IPS-18c (cell line): Measurements from ENCODE around the gene ANKRD55.
"Not testable (repeated sequence)": the region's sequence is repeated elsewhere in the genome, so short reads cannot be mapped to it uniquely, and the experiment has no call there.

ENCODE experiments used
- H3K4me3 ChIP-seq: 2 replicates; pipeline ENCODE4 v1.7.0; 2013; ENCODE audit warnings: low read depth, mild to moderate bottlenecking, low read length, moderate library complexity; ENCODE audit not compliant: insufficient read depth
- H3K9me3 ChIP-seq: one replicate; pipeline ENCODE4 v1.6.1; 2013; ENCODE audit warnings: mild to moderate bottlenecking, low read length, moderate library complexity; ENCODE audit not compliant: control insufficient read depth, insufficient read depth

ANKRD55 gene

DNA sequence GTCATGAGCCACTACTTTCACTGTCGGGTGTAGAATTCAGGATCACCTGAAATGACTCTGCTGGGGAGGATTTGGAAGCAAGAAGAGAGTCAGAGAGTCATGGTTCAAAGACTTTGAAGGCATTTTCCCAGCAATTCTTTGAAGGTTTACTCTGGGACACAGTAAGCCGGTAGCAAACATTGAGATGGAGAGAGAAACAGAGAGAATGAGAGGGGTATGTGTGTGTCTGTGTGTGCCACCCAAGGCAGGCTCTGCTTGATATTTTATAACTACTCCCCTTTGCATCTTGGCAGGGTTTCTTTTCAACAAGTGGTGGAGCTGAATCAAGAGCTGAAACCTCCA lies 89.8 kb downstream of the ANKRD55 start:
- no peak overlapping the region for H3K4me3 ChIP-seq

DNA sequence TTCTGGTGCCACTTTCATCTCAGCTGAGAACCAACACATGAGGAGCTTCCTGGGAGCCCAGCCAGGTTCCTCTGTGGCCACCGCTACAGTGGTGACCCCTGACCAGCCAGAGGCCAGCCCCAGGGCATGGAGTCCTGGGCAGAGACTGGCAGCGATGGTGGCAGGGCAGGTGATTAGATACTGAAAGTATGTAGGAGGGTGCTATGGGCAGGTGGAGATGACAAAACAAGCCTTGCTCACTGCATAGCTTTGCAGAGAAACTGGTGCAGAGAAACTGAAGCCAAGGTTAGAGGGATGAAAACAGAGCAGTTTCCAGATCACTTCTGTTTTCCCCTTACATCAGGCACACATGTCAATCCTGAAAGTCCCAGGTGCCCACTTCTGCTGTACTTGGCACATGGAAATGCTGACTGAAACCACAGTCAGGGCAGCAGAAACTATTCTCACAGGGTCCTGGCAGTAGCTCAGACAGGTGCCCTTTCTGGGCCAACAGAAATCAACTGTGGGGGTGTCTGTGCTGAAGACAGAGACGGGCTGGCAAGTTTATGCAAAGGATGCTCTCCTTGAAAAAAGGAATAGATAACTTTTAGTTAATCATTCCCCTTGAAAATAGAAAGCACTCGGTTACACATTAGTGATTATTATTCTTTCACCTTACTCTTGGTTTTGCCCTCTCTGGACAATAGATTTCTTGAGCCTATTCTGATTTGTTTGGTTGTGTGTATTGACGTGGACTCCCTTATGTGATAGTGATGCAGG lies 90.3 kb downstream of the ANKRD55 start:
- Histone ChIP-seq H3K4me3 (no peak overlapping the region), H3K9me3 (no peaks in the 10 kb centered on the region)

More for the DNA sequence above, 89.8 kb downstream of the ANKRD55 start:
- no peaks in the 10 kb centered on the region for H3K9me3 ChIP-seq

DNA sequence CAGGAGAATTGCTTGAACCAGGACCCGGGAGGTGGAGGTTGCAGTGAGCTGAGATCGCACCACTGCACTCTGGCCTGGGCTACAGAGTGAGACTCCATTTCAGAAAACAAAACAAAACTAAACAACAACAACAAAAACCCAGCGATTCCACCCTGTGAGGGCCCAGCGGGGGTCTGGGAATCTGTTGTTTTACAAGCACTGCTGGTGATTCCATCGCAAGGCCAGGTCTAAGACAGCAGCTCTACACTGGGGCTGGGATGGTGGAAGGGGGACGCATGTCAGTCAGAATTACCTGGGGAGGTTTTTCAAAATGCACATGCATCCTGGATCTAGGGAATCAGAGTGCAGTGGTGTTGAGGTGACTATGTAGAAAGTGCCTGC lies 90.9 kb downstream of the ANKRD55 start:
- Histone ChIP-seq H3K9me3 (no peaks in the 10 kb centered on the region), H3K4me3 (no peak overlapping the region)

DNA sequence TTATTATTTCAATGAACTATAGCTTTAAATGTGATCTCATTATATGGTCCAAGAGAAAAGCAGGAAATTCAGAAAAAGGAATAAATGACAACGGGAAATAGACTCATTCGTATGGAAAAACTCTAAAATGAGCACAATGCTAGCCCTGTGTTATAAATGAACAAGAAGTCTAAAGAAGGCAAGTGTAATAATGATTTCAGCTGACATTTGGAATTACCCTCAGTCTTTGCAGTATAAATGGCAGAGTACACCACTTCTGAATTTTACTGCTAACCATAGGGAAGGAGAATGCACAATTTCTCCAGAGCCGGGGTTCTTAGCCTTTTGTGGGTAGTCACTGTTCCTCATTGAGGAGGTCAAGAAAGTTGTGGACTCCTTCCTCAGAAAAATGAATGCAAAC lies 93.1 kb downstream of the ANKRD55 start:
- Histone ChIP-seq H3K4me3 (no peak overlapping the region), H3K9me3 (no peaks in the 10 kb centered on the region)

DNA sequence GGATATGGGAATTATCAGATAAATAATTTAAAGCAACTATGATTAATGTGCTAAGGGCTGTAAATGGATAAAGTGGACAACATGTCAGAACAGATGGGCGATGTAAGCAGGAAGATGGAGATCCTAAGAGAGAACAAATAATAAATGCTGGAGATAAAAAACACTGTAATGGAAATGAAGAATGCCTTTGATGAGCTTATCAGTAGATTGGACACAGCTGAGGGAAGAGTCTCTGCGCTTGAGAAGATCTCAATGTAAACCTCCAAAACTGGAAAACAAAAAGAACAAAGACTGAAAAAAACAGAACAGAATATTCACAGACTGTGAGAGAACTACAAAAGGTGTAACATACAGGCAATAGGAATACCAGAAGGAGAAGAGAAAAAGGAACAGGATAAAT lies 102.5 kb downstream of the ANKRD55 start:
- H3K9me3 ChIP-seq, result no peaks in the 10 kb centered on the region
- no peak overlapping the region for H3K4me3 ChIP-seq

DNA sequence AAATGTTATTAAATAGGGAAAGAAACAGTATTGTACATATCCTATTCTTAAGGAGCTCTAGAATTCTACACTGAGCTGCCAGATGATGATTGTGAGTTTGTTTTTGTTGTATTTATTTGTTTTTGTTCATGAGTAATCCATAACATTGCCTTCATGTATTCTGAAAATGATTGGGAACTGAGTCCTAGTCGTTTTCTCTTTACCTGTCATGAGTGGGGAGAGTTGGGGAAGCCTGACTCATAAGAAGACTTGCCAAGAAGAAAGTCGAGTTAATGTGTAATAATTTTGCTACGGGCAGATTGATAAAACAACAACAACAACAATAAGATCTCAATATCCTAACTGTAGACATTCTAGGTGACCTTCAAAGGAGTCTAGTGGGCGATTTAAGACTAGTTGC lies 103.8 kb downstream of the ANKRD55 start:
- Histone ChIP-seq H3K4me3 (no peak overlapping the region), H3K9me3 (no peaks in the 10 kb centered on the region)

DNA sequence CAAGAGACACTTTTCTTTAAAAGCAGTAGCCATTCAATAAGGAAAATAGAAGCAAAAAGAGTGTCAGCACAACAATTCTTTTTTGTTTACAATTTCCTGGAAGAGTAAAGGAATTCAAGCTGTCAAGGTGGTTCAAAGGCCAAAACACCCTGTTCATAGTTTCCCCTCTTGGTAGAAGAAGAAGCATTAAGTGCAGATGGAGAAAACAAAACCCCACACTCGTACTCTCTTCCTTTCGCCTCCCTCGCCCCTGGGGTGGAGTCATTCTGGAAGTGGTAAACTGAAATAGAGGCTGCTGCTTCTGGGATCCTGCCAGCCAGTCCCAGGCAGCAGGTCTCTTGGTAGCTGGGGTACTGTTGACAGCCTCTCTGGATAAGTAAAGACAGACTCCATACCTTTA lies 105.0 kb downstream of the ANKRD55 start:
- Histone ChIP-seq H3K9me3 (no peaks in the 10 kb centered on the region), H3K4me3 (no peak overlapping the region)

DNA sequence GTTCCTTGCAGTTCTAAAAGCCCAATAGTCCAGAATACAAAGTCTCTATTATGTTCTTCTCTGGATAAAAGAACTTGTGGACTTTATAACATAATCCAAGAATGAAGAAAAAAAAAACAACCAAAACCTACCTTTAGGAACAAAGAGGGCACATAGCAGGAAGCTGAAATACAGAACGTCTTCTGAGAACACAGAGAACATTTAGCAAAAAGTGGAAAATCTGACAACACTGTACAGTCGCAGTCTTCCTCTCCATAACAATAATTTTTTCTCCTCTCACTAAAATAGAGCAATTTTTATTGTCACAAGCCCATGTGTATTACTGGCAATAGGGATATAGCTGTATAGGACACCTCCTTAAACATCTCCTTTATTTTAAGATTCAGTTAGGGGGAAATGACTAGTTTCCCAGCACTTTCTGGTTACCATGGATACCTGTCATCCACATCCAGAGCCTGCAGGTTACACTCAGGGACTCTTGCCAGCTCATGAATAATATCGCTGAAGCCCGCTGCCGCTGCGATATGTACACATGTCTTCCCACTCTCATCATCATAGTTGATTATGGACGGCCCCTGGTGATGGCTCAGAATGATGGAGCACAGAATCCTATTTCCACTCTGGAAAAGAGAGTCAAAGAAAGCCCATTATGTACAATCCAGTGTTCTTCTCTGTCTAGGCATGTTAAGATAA lies 106.5 kb downstream of the ANKRD55 start:
- H3K4me3 ChIP-seq, result no peak overlapping the region
- H3K9me3 ChIP-seq, result no peaks in the 10 kb centered on the region

DNA sequence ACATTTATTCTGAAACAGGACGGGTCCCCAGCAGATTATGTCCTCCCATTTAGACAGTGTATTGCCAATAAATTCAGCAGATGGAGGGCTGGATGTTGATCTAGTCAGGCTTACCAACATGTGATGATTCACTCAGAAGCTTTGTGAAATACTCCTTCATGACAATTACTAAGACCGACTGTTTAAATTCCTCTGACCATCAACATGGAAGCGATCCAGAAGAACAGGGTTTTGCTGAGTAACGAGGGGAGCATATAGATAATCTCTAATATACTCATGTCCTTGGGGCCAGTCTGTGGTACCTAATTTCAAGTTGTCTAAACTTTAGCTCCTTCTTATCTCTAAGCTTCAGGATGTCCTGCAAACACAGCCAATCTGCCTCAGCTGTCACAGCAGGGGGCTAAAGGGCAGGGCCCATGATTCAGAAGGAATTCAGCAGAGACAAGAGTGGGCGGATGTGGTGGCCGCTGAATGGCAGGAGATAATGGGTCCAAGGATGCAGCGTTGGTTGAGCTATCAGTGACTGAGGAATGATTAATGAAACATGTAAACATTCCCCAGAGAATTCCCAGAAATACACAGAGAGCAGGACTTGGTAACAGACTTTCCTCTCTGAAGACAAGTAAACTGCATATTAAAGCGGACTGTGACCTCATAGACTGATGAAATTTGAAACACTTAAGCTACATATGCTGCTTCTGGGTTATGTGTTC lies 109.4 kb downstream of the ANKRD55 start:
- no peak overlapping the region for H3K4me3 ChIP-seq
- H3K9me3 ChIP-seq, result no peaks in the 10 kb centered on the region

DNA sequence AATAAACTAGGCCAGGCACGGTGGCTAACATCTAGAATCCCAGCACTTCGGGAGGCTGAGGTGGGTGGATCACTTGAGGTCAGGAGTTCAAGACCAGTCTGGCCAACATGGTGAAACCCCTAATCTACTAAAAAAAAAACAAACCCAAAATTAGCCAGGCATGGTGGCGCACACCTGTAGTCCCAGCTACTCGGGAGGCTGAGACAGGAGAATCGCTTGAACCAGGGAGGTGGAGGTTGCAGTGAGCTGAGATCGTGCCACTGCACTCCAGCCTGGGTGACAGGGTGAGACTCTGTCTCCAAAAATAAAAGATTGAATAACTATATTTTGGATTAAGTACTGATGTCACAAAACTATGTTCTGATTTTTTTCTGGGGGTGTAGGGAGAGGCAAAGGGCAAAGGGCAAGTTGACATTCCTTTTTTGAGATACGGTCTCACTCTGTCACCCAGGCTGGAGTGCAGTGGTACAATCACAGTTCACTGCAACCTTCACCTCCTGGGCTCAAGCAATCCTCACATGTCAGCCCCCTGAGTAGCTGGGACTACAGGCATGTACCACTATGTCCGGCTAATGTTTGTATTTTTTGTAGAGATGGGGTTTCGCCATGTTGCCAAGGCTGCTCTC lies 110.7 kb downstream of the ANKRD55 start:
- H3K9me3 ChIP-seq, result not testable (repeated sequence)

DNA sequence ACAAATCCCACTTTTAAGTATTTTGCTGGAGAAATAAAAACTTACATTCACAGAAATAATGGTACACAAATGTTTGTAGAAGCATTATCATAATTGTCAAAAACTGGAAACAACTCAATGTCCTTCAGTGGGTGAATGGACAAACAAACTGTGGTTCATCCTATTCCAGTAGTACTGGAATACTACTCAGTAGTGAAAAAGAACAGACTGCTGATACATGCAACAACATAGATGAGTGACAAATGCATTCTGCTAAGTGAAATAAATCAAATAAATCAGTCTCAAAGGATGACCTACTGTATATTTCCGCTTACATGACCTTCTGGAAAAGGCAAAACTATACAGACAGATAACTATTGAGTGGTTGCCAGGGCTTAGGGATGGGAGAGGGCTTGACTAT lies 114.1 kb downstream of the ANKRD55 start:
- no peak overlapping the region for H3K4me3 ChIP-seq
- H3K9me3 ChIP-seq, result no peaks in the 10 kb centered on the region

More for the DNA sequence above, 110.7 kb downstream of the ANKRD55 start:
- not testable (repeated sequence) for H3K4me3 ChIP-seq

DNA sequence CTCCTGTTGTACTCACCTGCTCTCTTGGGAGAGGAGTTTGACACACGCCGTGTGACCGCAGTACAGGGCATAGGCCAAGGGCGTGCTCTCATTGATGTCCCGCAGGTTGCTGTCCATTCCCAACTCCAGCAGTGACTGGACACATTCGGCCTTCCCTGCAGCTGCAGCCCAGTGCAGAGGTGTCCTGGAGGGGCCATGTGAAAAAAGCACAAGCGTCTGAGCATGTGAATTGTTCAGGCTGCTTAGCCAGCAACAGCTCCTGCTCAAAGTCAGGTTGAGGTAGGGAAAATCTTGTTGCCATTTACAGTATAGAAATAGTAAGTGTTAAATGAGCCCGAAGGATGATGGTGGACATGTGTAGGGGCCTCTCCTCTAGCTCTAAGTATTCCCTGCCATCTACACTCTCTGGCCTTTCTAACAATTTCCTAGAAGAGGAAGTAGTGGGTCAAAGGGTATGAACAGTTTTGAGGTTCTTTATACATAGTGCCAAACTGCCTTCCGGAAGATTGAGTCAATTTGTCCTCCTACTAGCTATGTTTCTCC lies 116.5 kb downstream of the ANKRD55 start:
- Histone ChIP-seq H3K4me3 (no peak overlapping the region), H3K9me3 (no peaks in the 10 kb centered on the region)

DNA sequence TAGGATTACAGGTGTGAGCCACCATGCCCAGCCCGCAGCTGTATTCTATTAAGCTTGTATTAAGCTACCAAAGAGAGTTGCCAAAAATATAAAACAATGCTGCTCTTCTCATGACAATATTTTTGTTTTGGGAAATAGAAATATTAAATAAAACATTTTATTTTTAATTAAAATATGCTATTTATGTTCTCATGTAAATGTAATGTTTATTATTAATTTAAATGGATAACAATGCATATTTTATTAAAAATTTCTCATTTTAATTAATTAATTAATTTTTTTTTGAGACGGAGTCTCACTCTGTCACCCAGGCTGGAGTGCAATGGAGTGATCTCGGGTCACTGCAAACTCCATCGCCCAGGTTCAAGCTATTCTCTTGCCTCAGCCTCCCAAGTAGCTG lies 117.5 kb downstream of the ANKRD55 start:
- no peak overlapping the region for H3K4me3 ChIP-seq
- H3K9me3 ChIP-seq, result no peaks in the 10 kb centered on the region

DNA sequence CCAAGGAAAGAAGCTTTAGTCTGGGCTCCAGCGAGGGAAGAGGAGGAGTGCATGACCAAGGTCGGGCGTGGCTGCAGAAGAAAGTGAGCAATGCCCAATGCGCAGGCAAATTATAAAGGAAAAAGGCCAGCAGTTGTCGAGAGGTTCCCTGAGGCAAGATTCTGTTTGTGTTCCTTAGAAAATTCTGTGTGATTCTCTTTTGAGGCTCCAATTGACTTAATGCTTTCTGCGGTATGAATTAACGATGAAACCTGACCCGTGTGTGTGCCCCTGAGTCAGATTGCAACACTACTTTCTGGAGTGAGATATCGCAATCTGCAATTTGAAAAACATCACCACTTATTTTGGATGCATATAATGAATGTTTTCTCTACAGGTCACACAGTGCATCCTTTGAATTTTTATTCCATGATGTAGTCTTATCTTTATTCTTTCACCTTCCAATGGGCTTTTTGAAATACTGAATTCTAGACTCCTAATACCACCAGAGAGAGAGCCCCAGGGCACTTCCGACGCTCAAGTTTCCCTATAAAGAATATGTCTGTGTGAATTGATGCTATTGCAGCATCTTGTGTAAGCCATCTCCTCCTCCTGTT lies 120.5 kb downstream of the ANKRD55 start:
- no peaks in the 10 kb centered on the region for H3K9me3 ChIP-seq
- H3K4me3 ChIP-seq, result no peak overlapping the region

DNA sequence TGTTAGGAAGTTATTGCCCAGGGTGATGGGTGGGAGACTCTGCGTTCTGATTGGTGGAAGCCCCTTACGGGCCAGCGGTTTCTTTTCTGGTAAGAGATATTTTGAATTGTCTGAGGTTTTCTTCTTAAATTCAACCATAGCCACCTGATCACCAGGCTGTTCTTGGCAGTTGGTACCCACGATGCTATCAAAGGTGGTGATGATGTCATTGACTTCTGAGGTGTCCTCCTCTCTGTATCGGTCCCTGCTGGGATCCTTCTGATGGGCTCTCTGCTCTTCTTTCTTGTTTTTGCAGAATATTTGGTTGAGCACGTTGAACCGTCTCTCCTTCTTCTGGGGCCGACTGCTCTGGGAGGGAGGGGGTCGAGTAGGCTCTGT lies 121.7 kb downstream of the ANKRD55 start:
- H3K9me3 ChIP-seq, result no peaks in the 10 kb centered on the region

DNA sequence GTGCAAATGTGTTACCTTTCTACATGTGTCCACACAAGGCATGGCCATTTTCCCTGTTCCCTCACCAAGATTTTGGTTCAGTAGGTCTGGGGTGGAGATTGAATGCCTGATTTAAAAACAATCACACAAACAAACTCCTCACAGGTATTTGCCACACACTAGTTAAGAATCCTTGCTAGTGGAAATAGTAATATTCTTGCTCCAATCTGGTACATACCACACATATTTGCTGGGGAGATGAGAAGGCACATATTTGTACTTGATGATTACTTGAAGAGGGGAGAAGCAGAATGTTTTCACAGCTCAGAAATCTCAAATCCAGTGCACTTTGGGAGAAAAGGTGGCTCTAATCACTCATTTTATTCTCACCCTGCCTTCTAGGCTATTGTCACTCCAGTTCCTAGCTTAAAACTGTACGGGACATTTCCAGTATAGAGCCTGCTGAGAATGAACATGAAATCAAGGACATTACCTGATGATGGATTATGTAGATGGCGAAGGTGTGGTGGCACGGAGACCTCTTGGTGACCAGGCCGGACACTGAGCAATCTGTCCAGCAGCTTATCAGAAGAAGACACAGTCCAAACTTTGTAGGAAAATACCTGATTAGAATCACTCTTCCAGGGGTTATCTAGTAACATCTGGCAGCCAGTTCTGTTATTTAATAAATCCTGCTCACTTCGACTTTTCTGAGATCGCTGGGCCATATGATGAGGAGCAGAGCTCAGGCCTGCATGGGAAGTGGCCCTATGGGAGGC lies 122.3 kb downstream of the ANKRD55 start:
- no peaks in the 10 kb centered on the region for H3K9me3 ChIP-seq
- no peak overlapping the region for H3K4me3 ChIP-seq

More for the DNA sequence above, 121.7 kb downstream of the ANKRD55 start:
- no peak overlapping the region for H3K4me3 ChIP-seq

DNA sequence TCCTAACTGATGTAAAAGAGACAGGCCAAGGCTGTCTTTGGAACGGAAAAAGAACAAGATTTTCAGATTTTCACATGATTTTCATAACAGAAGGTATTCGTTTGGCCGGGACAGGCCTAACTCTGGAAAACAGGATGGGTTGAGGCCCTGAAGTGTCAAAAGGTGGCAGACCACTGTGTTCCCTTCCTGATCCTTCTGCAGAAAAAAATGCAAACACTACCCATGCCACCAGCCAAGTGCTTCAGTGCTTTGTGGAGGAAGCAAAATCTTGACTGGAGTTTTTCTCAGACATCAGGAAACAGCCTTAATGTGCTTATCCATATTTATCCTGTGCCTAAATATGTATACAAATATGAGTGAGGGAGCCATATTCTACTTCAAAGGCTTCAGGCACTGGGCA lies 124.9 kb downstream of the ANKRD55 start:
- Histone ChIP-seq H3K9me3 (no peaks in the 10 kb centered on the region), H3K4me3 (no peak overlapping the region)
